Fibroblast of lung (primary cell): ENCODE measurements around the gene MAPK8.

Experiments used
- CTCF ChIP-seq, 2 donors: IDR thresholded peaks in 1 of 2; conservative IDR thresholded peaks in 1 of 2; 1 replicate in 1 of 2; 2 replicates in 1 of 2; pipeline ENCODE4 v1.5.1; 2011 to 2012; ENCODE audit warnings: low read length in 2 of 2, control low read depth in 1 of 2, inconsistent platforms in 1 of 2, low read depth in 1 of 2, mild to moderate bottlenecking in 1 of 2
- EZH2 ChIP-seq: IDR thresholded peaks from 2 replicates; pipeline ENCODE4 v1.5.1; 2012; ENCODE audit warnings: low read length, control low read depth, mild to moderate bottlenecking; ENCODE audit errors: missing control alignments

GRCh38 chr10:48447356-48448215 lies 141.1 kb downstream of the MAPK8 start:
- TF ChIP-seq CTCF (conservative IDR thresholded peaks at IDR 0.05 in 1 of 2, IDR thresholded peaks at IDR 0.05 in 1 of 2; ENCODE audit: low read depth in 1 of 2, low read length in 2 of 2) (no peak), EZH2 (no peak)
